K562 (cell line): ENCODE measurements around the gene CRACR2B. TPM values are rescaled to one million over a fixed set of nuclear protein-coding genes. Genes with fewer than 3 reads are reported as not detected.

ENCODE experiments used
- GTF2A2 ChIP-seq: IDR thresholded peaks from 2 replicates; pipeline ENCODE4 v1.6.1; 2016; ENCODE audit warnings: mild to moderate bottlenecking, missing genetic modification characterization, missing compliant biosample characterization
- HDAC2 ChIP-seq: fragments of 450-650 bp; IDR thresholded peaks from 2 replicates; pipeline ENCODE4 v1.6.1; 2016; ENCODE audit warnings: mild to moderate bottlenecking
- MIER1 ChIP-seq: fragments of 450-650 bp; IDR thresholded peaks from 2 replicates; pipeline ENCODE4 v1.6.1; 2016; ENCODE audit warnings: antibody characterized with exemption, mild to moderate bottlenecking, low read depth
- NCOA4 ChIP-seq: fragments of 450-650 bp; IDR thresholded peaks from 2 replicates; pipeline ENCODE4 v1.6.1; 2018; ENCODE audit warnings: mild to moderate bottlenecking; ENCODE audit not compliant: partially characterized antibody
- POLR3A ChIP-seq: IDR thresholded peaks from 2 replicates; pipeline ENCODE4 v1.6.1; 2011; ENCODE audit warnings: borderline replicate concordance, mild to moderate bottlenecking, moderate library complexity; ENCODE audit not compliant: insufficient read length, insufficient read depth; ENCODE audit errors: extremely low read depth
- RNF219 ChIP-seq: fragments of 250-450 bp; sonication (Bioruptor Pico); IDR thresholded peaks from 2 replicates; pipeline ENCODE4 v1.5.0; 2022; ENCODE audit warnings: mild to moderate bottlenecking
- SMARCB1 ChIP-seq: IDR thresholded peaks from 2 replicates; pipeline ENCODE4 v1.6.1; 2011; ENCODE audit warnings: improper control_type of control experiment, low read depth; ENCODE audit not compliant: insufficient read length
- SP1 ChIP-seq: sonication (generic); formaldehyde crosslinking; IDR thresholded peaks from 2 replicates; pipeline ENCODE4 v1.8.1; 2022; ENCODE audit warnings: mild to moderate bottlenecking, missing genetic modification reagents
- TFAM ChIP-seq: fragments of 250-450 bp; sonication (Bioruptor Pico); conservative IDR thresholded peaks from 2 replicates; pipeline ENCODE4 v1.5.0; 2021; ENCODE audit warnings: mild to moderate bottlenecking, moderate library complexity
- XRCC5 ChIP-seq: fragments of 200-400 bp; formaldehyde crosslinking; IDR thresholded peaks from 2 replicates; pipeline ENCODE4 v1.6.1; 2017; ENCODE audit warnings: low read depth, mild to moderate bottlenecking, low read length
- ZFPM2 ChIP-seq: fragments of 250-450 bp; sonication (Bioruptor Pico); IDR thresholded peaks from 2 replicates; pipeline ENCODE4 v1.5.1; 2022; ENCODE audit warnings: mild to moderate bottlenecking
- polyA plus RNA-seq, 8 experiments: library from polyadenylated mRNA; depleted of rRNA in 4 of 8; stranded (reverse) in 5 of 8; unstranded in 3 of 8; fragments of >200 nt; fragmentation: Nextera tagmentation in 2 of 8; fragmentation: Illumina TruSeq in 1 of 8; extraction: Ambion mirVana in 2 of 8; extraction: Trizol in 1 of 8; gene quantifications; 2 replicates each; pipeline versions ENCODE4 v1.2.1 to v1.2.3, GENCODE V29; 2011 to 2014; ENCODE audit warnings: inconsistent platforms in 1 of 8, missing spikeins in 1 of 8
- total RNA-seq, 7 experiments: library from RNA; depleted of rRNA in 6 of 7; stranded (reverse); fragments of >200 nt in 6 of 7; fragmentation: Illumina TruSeq in 2 of 7; extraction: Trizol in 2 of 7; gene quantifications; 2 replicates each; pipeline versions ENCODE4 v1.2.1 to v1.2.3, GENCODE V29; 2011 to 2021; ENCODE audit warnings: low replicate concordance in 1 of 7
- TF ChIP-seq, protein P1 (sequence below): fragments of 250-450 bp; sonication (Bioruptor Pico); IDR thresholded peaks from 2 replicates; pipeline ENCODE4 v1.4.0; 2020
- TF ChIP-seq, protein P2 (sequence below): fragments of 250-450 bp; sonication (Bioruptor Pico); IDR thresholded peaks from 2 replicates; pipeline ENCODE4 v1.5.0; 2021; ENCODE audit warnings: mild to moderate bottlenecking, moderate library complexity

CRACR2B gene
- total and polyA plus RNA-seq, 9 of the 15 experiments (the other 6 are each of a cell fraction or from before 2014, with no cell fraction given) = 0.10 to 51.0 (median 6.0) TPM

DNA sequence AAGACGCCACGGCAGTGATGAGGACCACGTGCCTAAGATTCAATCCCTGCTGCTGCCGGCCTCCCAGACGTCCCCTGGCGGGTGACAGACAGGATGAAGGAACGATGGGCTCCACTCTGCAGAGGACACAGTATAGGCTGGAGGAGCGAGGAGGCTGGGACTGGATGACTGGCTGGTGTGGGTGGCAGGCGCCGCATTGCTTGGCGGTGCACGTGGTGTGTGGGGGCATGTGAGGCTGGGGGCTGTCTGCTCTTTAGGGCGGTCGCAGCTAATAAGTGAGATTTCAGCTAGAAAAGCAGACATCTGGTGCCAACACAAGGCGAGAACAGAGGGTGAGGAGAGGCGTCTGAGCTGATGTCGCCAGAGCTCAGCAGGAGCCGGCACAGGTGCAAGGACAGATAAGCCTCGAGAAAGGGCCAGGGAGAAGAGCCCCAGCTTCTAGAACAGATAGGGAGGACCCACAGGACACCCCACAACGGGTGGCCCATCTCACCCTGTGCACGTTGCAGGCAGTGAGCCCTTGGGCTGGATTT is 48.1 kb downstream of the CRACR2B start (continued):
- TF ChIP-seq RNF219 (CRISPR knock-in tag) (no peak), ZFPM2 (CRISPR knock-in tag) (no peak), HDAC2 (peak; percentile 88), SMARCB1 (peak; percentile 70), POLR3A (no peak), GTF2A2 (tag) (no peak), MIER1 (0 out of 2 replicates have a peak, but pooled peaks have one; percentile 35), TFAM (CRISPR knock-in tag) (no peak), XRCC5 (0 out of 2 replicates have a peak, but pooled peaks have one; percentile 18), SP1 (CRISPR knock-in tag) (0 out of 2 replicates have a peak, but pooled peaks have one; percentile 58), NCOA4 (no peak)
- TF ChIP-seq, protein P1, sequence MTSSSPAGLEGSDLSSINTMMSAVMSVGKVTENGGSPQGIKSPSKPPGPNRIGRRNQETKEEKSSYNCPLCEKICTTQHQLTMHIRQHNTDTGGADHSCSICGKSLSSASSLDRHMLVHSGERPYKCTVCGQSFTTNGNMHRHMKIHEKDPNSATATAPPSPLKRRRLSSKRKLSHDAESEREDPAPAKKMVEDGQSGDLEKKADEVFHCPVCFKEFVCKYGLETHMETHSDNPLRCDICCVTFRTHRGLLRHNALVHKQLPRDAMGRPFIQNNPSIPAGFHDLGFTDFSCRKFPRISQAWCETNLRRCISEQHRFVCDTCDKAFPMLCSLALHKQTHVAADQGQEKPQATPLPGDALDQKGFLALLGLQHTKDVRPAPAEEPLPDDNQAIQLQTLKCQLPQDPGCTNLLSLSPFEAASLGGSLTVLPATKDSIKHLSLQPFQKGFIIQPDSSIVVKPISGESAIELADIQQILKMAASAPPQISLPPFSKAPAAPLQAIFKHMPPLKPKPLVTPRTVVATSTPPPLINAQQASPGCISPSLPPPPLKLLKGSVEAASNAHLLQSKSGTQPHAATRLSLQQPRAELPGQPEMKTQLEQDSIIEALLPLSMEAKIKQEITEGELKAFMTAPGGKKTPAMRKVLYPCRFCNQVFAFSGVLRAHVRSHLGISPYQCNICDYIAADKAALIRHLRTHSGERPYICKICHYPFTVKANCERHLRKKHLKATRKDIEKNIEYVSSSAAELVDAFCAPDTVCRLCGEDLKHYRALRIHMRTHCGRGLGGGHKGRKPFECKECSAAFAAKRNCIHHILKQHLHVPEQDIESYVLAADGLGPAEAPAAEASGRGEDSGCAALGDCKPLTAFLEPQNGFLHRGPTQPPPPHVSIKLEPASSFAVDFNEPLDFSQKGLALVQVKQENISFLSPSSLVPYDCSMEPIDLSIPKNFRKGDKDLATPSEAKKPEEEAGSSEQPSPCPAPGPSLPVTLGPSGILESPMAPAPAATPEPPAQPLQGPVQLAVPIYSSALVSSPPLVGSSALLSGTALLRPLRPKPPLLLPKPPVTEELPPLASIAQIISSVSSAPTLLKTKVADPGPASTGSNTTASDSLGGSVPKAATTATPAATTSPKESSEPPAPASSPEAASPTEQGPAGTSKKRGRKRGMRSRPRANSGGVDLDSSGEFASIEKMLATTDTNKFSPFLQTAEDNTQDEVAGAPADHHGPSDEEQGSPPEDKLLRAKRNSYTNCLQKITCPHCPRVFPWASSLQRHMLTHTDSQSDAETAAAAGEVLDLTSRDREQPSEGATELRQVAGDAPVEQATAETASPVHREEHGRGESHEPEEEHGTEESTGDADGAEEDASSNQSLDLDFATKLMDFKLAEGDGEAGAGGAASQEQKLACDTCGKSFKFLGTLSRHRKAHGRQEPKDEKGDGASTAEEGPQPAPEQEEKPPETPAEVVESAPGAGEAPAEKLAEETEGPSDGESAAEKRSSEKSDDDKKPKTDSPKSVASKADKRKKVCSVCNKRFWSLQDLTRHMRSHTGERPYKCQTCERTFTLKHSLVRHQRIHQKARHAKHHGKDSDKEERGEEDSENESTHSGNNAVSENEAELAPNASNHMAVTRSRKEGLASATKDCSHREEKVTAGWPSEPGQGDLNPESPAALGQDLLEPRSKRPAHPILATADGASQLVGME (CRISPR knock-in tag) = no peak
- TF ChIP-seq, protein P2, sequence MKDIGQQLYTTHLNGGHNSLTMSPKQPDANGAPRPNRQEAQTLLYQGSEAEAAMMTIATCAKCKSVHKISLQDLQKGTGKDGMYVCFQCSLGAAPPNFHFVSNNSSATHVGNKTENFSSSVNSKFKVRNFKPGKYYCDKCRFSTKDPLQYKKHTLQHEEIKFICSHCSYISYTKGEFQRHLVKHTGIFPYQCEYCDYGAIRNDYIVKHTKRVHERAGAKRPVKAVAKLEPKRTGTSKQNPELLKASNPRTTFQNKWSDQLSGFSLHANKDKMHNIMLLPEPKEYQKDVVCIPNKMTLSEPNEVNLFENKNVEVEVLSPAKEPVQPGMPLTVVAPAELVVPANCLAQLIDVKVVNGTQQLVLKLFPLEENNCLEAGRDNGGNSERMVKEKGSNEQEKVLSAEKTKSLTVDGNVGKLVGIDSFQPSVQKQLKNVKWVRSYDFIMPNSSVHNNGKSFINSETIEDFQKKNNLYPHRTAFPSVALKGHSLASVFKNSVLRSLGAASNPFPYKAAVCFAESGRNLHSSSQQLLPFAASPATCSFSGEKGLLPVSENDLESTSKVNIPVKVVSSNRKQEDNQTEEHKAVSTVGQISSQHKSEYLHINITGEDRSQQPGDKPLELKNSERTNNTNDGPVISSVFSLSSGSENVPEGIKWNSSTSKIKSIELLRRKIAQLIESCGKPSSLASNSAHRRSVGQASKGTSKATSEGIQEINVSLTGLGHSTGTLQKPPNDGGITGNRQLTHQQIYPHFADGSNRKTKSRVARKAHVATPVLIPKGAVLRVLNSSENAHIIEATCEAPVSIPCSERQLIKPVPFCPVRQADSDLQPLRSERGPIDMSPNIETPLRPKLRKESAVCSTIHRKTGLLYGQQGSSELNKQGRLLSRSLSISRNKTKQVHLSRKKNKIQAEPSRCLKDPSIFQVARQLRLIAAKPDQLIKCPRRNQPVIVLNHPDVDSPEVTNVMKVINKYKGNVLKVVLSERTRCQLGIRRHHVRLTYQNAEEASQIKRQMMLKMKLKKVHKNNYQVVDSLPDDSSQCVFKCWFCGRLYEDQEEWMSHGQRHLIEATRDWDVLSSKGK (CRISPR knock-in tag) = no peak
- TF ChIP-seq, all 486 proteins: peak for 104
